Left lung (tissue), 10 donors: ENCODE measurements around the gene ATP8A2. TPM values are rescaled to one million over a fixed set of nuclear protein-coding genes. Genes with fewer than 3 reads are reported as not detected.
"Not testable (repeated sequence)": the region's sequence is repeated elsewhere in the genome, so short reads cannot be mapped to it uniquely, and the experiment has no call there.

Experiments
- ATAC-seq: fragments of 200-7000 bp; cut with Tn5 transposase; one replicate; pipeline ENCODE4 v1.9.1; 2020; ENCODE audit warnings: moderate library complexity
- DNase-seq, 4 donors: peaks; one replicate each; pipeline ENCODE4 v3.0.0-alpha.2; 2013 to 2020
- H3K27ac ChIP-seq, 2 donors: fragments of 200-600 bp; sonication (generic) in 1 of 2; one replicate each; pipeline versions ENCODE4 v1.5.0 to v1.8.0; 2020 to 2021
- H3K27me3 ChIP-seq, 2 donors: fragments of 200-600 bp; sonication (generic) in 1 of 2; one replicate each; pipeline versions ENCODE4 v1.5.0 to v1.8.0; 2020 to 2021
- H3K36me3 ChIP-seq, 2 donors: fragments of 200-600 bp; sonication (generic) in 1 of 2; one replicate each; pipeline versions ENCODE4 v1.5.0 to v1.8.0; 2020 to 2021
- H3K4me1 ChIP-seq, 2 donors: fragments of 200-600 bp; one replicate each; pipeline ENCODE4 v1.8.0; 2021
- H3K4me3 ChIP-seq, 2 donors: fragments of 200-600 bp; sonication (generic) in 1 of 2; one replicate each; pipeline versions ENCODE4 v1.5.0 to v1.8.0; 2020 to 2021; ENCODE audit warnings: mild to moderate bottlenecking in 1 of 2
- H3K9me3 ChIP-seq, 2 donors: fragments of 200-600 bp; sonication (generic) in 1 of 2; one replicate each; pipeline versions ENCODE4 v1.5.0 to v1.8.0; 2020 to 2021
- intact Hi-C, 2 donors: fragments of 100-400 bp; cut with DNase I; formaldehyde crosslinking; loops; one replicate each; pipeline versions ENCODE4 v1.11.2 to v1.14.2; 2022
- polyA plus RNA-seq, 6 donors: library from polyadenylated mRNA; unstranded; fragments of 120-200 nt; gene quantifications; one replicate each; pipeline ENCODE4 v1.2.1, GENCODE V29; 2013; ENCODE audit not compliant: insufficient read length in 6 of 6
- total RNA-seq, 2 donors: library from RNA; stranded (reverse); fragmentation: NEBNext Ultra II Directional; extraction: Animal tissue kit (Norgen Biotek cat#: 25700); gene quantifications; one replicate each; pipeline ENCODE4 v1.2.1, GENCODE V29; 2021
- TF ChIP-seq, protein P1 (sequence below), 2 donors: fragments of 200-600 bp; sonication (generic) in 1 of 2; IDR thresholded peaks; one replicate each; pipeline versions ENCODE4 v1.5.0 to v1.8.0; 2021; ENCODE audit warnings: antibody characterized with exemption in 2 of 2
- donor health status: DM: no; HTN: yes; CAD: no.
- donor health status: DM: no; HTN: no; CAD: no.

Gene ATP8A2
- total and polyA plus RNA-seq, 8 donors: 1.1 to 13.4 (median 9.6) TPM

DNA sequence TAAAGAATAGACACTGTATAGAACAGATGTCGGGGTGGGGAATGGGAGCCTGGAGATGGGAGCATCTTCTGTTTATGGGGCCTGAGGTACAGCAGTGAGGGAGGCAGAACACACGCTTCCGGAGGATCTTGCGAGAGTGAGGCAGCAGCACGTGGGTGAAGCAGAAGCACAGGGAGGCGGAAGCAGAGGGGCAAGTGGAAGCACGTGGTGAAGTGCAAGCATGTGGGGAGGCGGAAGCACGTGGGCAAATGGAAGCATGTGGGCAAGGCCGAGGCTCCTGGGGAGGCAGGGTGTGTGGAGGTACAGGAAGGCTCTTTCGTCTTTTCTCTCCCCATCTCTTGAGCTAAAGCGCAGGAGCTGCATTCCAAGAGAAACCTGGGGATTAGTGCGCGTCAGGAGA is 198.4 kb downstream of the ATP8A2 start:
- no peak overlapping the region for H3K4me3 ChIP-seq
- H3K4me1 ChIP-seq: no peaks in the 10 kb centered on the region
- H3K27me3 ChIP-seq: peaks cover 0 to 9% of the 10 kb centered on the region in 2 donors
- no peaks in the 10 kb centered on the region for H3K9me3 ChIP-seq
- ATAC-seq: no peak
- H3K36me3 ChIP-seq: no peaks in the 10 kb centered on the region
- no peak overlapping the region for H3K27ac ChIP-seq
- TF ChIP-seq, protein P1, sequence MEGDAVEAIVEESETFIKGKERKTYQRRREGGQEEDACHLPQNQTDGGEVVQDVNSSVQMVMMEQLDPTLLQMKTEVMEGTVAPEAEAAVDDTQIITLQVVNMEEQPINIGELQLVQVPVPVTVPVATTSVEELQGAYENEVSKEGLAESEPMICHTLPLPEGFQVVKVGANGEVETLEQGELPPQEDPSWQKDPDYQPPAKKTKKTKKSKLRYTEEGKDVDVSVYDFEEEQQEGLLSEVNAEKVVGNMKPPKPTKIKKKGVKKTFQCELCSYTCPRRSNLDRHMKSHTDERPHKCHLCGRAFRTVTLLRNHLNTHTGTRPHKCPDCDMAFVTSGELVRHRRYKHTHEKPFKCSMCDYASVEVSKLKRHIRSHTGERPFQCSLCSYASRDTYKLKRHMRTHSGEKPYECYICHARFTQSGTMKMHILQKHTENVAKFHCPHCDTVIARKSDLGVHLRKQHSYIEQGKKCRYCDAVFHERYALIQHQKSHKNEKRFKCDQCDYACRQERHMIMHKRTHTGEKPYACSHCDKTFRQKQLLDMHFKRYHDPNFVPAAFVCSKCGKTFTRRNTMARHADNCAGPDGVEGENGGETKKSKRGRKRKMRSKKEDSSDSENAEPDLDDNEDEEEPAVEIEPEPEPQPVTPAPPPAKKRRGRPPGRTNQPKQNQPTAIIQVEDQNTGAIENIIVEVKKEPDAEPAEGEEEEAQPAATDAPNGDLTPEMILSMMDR (IDR thresholded peaks at IDR 0.05): no peak
- no peak for DNase-seq
- intact Hi-C loops: loop anchor here in 1 of 2 donors (5.0 kb wide), 1 partner anchor 497 kb away; no protein-coding TSS in a partner anchor

DNA sequence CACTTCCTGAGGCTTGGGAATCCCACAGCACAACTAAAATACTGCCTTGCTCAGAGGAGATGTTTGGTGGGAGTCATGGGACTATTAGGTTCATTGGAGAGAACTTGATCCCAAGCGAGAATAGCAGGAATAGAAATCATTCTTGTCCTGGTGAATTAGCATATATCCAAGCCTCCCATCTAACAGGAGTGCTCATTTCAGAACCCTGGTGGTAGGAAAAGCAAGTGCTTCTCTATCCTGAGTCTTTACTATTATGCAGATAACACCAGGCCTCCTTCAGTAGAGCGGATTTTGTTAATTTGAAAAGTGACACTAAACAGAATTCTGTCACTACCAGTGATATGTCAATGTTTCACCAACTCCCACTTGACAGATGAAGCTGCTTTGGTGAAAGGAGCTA is 199.5 kb downstream of the ATP8A2 start:
- Histone ChIP-seq H3K36me3 (no peaks in the 10 kb centered on the region), H3K27ac (no peak overlapping the region), H3K9me3 (no peaks in the 10 kb centered on the region), H3K4me3 (no peak overlapping the region), H3K4me1 (no peaks in the 10 kb centered on the region), H3K27me3 (peaks cover 0 to 9% of the 10 kb centered on the region in 2 donors)
- intact Hi-C loops: loop anchor here in 1 of 2 donors (5.0 kb wide), 1 partner anchor 496 kb away; no protein-coding TSS in a partner anchor
- TF ChIP-seq, protein P1 (IDR thresholded peaks at IDR 0.05): no peak
- DNase-seq: no peak
- ATAC-seq: no peak

DNA sequence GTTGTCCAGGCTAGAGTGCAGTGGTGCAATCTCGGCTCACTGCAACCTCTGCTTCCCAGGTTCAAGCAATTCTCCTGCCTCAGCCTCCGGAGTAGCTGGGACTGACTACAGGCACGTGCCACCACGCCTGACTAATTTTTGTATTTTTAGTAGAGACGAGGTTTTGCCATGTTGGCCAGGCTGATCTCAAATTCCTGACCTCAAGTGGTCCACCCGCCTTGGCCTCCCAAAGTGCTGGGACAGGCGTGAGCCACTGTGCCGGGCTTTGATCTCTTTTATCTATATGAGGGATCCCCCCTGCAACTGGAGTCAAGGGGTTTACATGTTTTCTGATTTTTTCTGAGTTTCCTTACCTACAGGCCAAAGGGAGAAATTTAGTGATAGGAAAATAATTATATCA is 200.4 kb downstream of the ATP8A2 start:
- H3K4me3 ChIP-seq, H3K27ac ChIP-seq, H3K4me1 ChIP-seq, H3K27me3 ChIP-seq, DNase-seq, ATAC-seq, H3K36me3 ChIP-seq, H3K9me3 ChIP-seq: not testable (repeated sequence)
- intact Hi-C loops: loop anchor here in 1 of 2 donors (5.0 kb wide), 1 partner anchor 495 kb away; no protein-coding TSS in a partner anchor

DNA sequence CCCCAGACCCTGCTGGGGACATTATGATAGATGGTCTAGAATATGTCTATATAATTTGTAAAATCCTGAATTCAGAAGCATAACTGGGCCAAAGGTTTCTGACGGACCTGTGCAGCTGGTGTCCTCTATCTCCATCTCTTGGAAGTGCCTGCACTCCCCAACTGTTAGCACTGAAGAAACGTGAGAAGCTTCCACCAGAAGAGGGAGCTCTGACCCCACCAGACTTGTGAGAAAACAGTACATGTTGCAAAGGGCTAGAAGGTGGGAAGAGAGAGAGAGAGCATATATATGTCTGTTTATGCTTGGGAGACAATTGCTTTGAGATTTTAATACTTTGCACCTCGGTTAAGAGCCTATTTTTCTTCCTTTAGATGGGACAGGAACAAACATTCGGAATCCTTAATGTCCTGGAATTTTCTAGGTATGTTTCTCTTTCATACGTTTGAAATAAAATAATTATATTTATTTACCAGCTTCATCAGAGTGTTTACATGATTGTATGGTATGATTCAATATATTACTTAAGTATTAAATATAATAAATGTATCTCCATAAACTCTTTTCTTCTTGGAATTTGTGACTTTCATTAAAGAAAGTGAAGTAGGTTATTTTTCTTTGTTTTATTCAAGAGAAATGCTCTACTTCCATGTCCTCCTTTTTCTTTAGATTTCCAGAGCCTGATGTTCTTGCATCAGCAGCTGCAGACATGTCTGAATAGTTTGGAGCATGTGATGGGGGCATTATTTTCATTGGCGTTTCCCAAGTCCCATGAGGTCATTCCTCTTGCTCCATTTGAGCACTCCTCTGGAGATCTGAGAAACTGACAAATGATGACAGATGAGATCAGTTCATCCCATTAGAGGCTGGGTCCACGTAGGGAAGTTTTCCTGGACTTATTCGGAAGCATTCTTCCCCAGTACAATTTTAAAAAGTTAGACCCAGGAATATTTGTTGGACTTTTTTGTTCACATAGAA is 202.9 kb downstream of the ATP8A2 start:
- no peak overlapping the region for H3K27ac ChIP-seq
- H3K9me3 ChIP-seq: no peaks in the 10 kb centered on the region
- TF ChIP-seq, protein P1 (IDR thresholded peaks at IDR 0.05): peak; percentile 65 to 69
- peaks cover 0 to 9% of the 10 kb centered on the region in 2 donors for H3K27me3 ChIP-seq
- intact Hi-C loops: loop anchor here in 1 of 2 donors (5.0 kb wide), 1 partner anchor 493 kb away; no protein-coding TSS in a partner anchor
- peak; percentile 98 for ATAC-seq
- no peak overlapping the region for H3K4me3 ChIP-seq
- H3K4me1 ChIP-seq: no peaks in the 10 kb centered on the region
- peak in 3 of 4 donors; percentile 53 to 93 (median 89) for DNase-seq
- no peaks in the 10 kb centered on the region for H3K36me3 ChIP-seq

DNA sequence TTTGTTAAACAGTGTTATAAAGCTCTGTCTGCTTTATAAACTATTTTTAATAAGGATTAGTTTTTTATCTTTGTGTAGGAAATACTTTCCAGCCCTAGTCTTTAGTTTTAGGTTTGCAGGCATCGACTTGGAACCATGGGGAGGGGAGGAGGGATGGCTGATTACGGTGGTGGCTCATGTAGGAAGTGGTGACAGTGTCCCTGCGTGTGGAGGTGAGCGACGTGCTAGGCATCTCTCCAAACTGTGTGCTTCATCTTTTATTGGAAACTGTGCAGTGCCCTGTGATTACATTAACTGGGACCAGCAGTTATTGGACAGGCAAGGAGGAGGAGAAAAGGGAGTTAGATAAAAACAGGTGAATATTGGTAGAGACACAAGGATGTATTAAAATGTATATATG is 203.8 kb downstream of the ATP8A2 start:
- ATAC-seq: no peak
- no peak overlapping the region for H3K4me3 ChIP-seq
- intact Hi-C loops: no loop called here
- no peaks in the 10 kb centered on the region for H3K9me3 ChIP-seq
- H3K27me3 ChIP-seq: peaks cover 0 to 4% of the 10 kb centered on the region in 2 donors
- TF ChIP-seq, protein P1 (IDR thresholded peaks at IDR 0.05): no peak
- no peak overlapping the region for H3K27ac ChIP-seq
- no peaks in the 10 kb centered on the region for H3K4me1 ChIP-seq
- DNase-seq: no peak
- H3K36me3 ChIP-seq: no peaks in the 10 kb centered on the region
